MCF 10A (cell line): ENCODE data around the gene DRGX. TPM values are rescaled to one million over a fixed set of nuclear protein-coding genes. Genes with fewer than 3 reads are reported as not detected.

Source experiments
- BruUV-seq: library from RNA; stranded (reverse); fragments of 400-500 nt; replicated peaks from 2 replicates; lab custom pipeline; 2021; lab: Mats Ljungman, UMichigan
- CTCF ChIA-PET: fragments of 300-600 bp; sonication (Branson Sonifier 250); formaldehyde crosslinking; extraction: SDS; loops from one replicate; lab custom pipeline; 2021; ENCODE audit warnings: antibody characterized with exemption, inconsistent platforms; lab: Yijun Ruan, JAX
- POLR2A ChIA-PET: fragments of 300-600, 350-650 bp; sonication (Branson Sonifier 250); formaldehyde crosslinking; extraction: SDS; loops from one replicate; lab custom pipeline; 2020; ENCODE audit warnings: antibody characterized with exemption, inconsistent platforms; lab: Yijun Ruan, JAX
- DNase-seq: peaks from one replicate; pipeline ENCODE4 v3.0.0-alpha.2; 2018; ENCODE audit not compliant: unreplicated experiment
- H3K27ac Mint-ChIP-seq: one replicate; pipeline ENCODE4 v1.8.0; 2022; ENCODE audit warnings: mild to moderate bottlenecking, low read depth, mixed read lengths; ENCODE audit not compliant: unreplicated experiment
- H3K27me3 Mint-ChIP-seq: one replicate; pipeline ENCODE4 v1.8.0; 2022; ENCODE audit warnings: mixed read lengths; ENCODE audit not compliant: insufficient read depth, unreplicated experiment
- H3K36me3 Mint-ChIP-seq: one replicate; pipeline ENCODE4 v1.8.0; 2022; ENCODE audit warnings: mild to moderate bottlenecking, moderate library complexity, mixed read lengths; ENCODE audit not compliant: insufficient read depth, unreplicated experiment
- H3K4me1 Mint-ChIP-seq: one replicate; pipeline ENCODE4 v1.8.0; 2022; ENCODE audit warnings: mixed read lengths; ENCODE audit not compliant: insufficient read depth, unreplicated experiment
- H3K4me3 Mint-ChIP-seq: one replicate; pipeline ENCODE4 v1.8.0; 2022; ENCODE audit warnings: mild to moderate bottlenecking, moderate library complexity, mixed read lengths; ENCODE audit not compliant: unreplicated experiment
- H3K9me3 Mint-ChIP-seq: one replicate; pipeline ENCODE4 v1.8.0; 2022; ENCODE audit warnings: mixed read lengths; ENCODE audit not compliant: unreplicated experiment
- intact Hi-C: fragments of 100-400 bp; cut with micrococcal nuclease; formaldehyde crosslinking; loops from 2 replicates; pipeline ENCODE4 v1.14.1; 2022
- total RNA-seq: library from RNA; stranded (reverse); gene quantifications from 2 replicates; pipeline ENCODE4 v1.2.3, GENCODE V29; 2022
- TF ChIP-seq, protein P1 (sequence below): fragments of 200-600 bp; IDR thresholded peaks from one replicate; pipeline ENCODE4 v1.8.0; 2022; ENCODE audit warnings: antibody characterized with exemption, mild to moderate bottlenecking; ENCODE audit not compliant: unreplicated experiment

Gene DRGX
- total RNA-seq, 1 experiment from 2014 or later: not detected

DNA sequence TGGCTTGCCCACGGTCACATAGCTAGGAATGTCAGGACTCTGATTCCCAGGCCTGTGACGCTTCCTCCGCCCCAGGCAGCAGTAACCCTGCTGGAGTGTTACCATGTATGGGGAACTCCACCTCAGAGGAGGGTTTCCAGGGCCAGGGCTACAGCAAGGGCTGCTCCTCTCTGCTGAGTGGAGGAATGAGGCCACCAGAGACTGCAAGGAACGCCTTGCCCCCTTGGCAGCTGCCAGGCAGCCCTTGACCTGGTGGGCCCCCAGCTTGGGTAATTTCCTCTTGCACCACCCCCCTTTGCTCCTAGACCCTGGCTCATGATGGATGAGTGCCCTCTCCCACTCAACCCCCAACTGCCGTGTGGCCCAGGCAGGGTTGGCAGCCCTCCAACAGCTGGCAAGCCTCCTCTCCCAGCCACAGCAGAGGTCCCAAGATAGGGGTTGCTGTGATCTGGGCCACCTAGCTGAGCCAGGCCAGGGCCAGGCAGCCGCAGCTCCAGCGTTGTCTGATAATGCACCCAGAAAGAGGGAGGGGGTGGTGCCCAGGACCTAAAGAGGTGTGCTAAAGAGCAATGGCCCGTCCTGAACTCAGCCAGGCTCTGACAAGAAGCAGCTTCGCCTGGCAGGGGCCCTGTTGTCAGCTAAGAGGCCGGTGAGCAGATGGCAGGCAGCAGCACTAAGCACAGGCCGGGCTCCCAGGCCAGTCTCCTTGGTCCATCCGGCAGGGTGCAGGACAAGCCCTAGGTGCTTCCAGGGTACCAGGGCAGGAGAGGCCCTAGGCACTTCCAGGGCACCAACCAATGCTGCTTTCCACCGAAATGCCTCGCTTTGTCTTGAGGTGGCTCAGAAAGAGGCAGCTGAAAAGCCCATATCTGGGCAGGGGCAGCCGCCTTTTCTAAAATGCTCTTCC, 35.4 kb downstream of the DRGX start:
- POLR2A ChIA-PET: interaction anchor here (0.6 kb wide), 1 partner anchor 863 kb away, joined by 3 read pairs; no protein-coding TSS in a partner anchor
- Mint-ChIP-seq H3K27me3 (peaks cover 28% of the 10 kb centered on the region), H3K27ac (no peak overlapping the region), H3K9me3 (no peaks in the 10 kb centered on the region), H3K4me1 (no peaks in the 10 kb centered on the region), H3K36me3 (peaks cover 4% of the 10 kb centered on the region), H3K4me3 (no peak overlapping the region)
- peak; percentile 6 for DNase-seq
- CTCF ChIA-PET: interaction anchor here (0.5 to 1.3 kb wide), 3 partner anchors 21 to 47 kb away, joined by 3 to 4 read pairs (median 3); no protein-coding TSS in a partner anchor
- no TSS peak for BruUV-seq
- TF ChIP-seq, protein P1, sequence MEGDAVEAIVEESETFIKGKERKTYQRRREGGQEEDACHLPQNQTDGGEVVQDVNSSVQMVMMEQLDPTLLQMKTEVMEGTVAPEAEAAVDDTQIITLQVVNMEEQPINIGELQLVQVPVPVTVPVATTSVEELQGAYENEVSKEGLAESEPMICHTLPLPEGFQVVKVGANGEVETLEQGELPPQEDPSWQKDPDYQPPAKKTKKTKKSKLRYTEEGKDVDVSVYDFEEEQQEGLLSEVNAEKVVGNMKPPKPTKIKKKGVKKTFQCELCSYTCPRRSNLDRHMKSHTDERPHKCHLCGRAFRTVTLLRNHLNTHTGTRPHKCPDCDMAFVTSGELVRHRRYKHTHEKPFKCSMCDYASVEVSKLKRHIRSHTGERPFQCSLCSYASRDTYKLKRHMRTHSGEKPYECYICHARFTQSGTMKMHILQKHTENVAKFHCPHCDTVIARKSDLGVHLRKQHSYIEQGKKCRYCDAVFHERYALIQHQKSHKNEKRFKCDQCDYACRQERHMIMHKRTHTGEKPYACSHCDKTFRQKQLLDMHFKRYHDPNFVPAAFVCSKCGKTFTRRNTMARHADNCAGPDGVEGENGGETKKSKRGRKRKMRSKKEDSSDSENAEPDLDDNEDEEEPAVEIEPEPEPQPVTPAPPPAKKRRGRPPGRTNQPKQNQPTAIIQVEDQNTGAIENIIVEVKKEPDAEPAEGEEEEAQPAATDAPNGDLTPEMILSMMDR: no peak
- intact Hi-C loops: no loop called here

DNA sequence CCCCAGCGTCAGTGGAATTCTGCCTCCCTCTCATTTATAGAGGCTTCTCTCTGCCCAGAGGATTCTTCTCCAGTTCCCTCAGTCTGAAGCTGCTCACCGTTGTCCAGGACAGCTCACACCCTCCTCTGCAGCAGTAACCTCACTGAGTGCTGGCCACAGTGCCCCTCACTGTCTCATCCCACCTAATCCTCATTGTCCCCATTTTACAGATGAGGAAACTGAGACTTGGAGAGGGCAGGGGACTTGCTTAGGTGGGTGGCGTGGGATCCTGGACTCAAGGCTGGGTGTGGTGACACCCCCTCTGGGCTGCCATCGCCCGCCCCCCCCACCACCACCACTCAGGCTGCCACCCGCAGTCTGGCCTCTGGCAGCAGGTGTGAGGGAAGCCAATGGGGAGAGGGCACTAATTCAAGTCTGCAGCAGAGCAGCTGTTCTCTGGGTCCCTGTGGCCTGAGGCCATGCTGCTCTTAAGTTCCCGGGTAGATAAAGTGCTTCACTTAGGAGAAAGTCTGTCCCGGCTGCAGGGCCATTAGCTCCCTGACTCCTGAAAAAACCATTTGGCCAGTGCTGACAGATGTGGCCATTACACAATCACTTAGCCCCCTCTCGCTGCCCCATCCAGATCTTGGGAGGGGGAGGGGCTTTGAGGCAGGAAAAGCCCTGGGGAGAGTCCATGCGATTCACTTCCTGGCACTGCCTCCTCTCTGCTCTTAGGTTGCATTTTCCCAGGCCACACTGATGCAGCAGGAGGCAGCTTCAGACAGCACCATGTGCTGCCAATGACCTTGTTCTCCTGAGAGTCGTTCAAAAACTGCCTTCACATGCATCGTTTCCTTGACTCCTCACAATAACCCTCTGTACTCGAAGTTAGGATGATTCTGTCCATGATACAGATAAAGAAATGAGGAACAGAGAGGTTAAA, 36.3 kb downstream of the DRGX start:
- Mint-ChIP-seq H3K27ac (no peak overlapping the region), H3K4me3 (no peak overlapping the region), H3K27me3 (peaks cover 19% of the 10 kb centered on the region), H3K4me1 (no peaks in the 10 kb centered on the region), H3K9me3 (no peaks in the 10 kb centered on the region), H3K36me3 (no peaks in the 10 kb centered on the region)
- peak; percentile 34 for DNase-seq
- ChIA-PET CTCF (interaction anchor here (0.6 to 1.3 kb wide), 4 partner anchors 41 to 155 kb away, joined by 3 to 4 read pairs (median 4); no protein-coding TSS in a partner anchor), POLR2A (no interaction called here)
- TF ChIP-seq, protein P1: no peak
- BruUV-seq: no TSS peak
- intact Hi-C loops: no loop called here

DNA sequence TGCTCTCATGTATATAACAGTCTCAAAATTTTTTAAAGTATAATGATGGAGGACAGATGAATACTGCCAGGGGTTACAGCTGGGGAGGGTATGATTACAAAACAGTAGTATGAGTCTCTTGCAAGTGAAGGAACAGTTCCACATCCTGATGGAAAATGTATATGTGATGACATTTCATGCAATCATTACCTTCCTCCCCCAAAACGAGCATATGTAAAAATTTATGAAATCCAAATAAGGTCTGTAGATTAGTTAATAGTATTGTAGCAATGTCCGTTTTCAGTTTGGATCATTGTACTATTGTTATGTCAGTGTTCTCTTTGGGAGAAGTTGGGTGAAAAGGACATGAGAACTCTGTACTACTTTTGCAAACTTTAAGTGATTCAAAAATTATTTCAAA, 38.0 kb downstream of the DRGX start:
- intact Hi-C loops: no loop called here
- Mint-ChIP-seq H3K27ac (no peak overlapping the region), H3K4me3 (no peak overlapping the region), H3K9me3 (no peaks in the 10 kb centered on the region), H3K4me1 (no peaks in the 10 kb centered on the region), H3K27me3 (peaks cover 11% of the 10 kb centered on the region), H3K36me3 (no peaks in the 10 kb centered on the region)
- TF ChIP-seq, protein P1: no peak
- POLR2A ChIA-PET: no interaction called here
- BruUV-seq: no TSS peak
- DNase-seq: no peak
- CTCF ChIA-PET: interaction anchor here (0.6 kb wide), 2 partner anchors 130 to 483 kb away, joined by 4 to 6 read pairs; no protein-coding TSS in a partner anchor
